OCI-M1 (cell line): ENCODE results near the gene CLIP1.
"Not testable (repeated sequence)": the region's sequence is repeated elsewhere in the genome, so short reads cannot be mapped to it uniquely, and the experiment has no call there.

Experiments used
- DNase-seq: peaks from one replicate; lab custom pipeline; 2025; lab: John Stamatoyannopoulos, UW

Gene CLIP1

DNA sequence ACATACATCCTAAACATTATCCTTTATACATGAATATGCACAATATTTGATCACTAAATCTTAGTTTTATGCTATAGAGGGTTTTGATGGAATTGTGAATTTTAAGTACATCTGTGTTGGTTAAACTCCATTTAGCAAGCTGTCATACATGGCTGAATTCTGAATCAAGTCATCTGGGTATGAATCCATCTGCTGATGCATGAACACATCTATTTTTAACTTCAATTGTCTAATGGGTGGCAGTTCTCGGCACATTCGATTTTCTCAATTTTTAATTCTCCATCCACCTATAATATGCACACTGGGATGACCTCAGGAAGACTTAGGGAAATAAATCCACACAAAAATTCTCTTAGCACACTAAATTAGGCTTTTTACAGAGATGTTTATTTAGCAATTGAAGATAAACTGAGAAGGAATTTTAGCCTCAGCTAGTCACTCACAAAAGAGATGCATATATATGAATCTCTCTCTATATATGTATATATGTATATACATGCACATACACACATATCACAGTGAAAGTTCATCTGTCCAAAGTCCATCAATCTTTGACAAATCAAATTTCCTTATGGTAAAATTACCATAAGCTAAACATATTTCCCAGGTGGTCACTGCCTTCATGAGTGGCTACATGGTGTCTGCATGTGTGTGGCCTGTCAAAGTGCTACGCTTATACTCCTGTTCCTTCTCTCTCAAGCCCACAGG, 111.7 kb downstream of the CLIP1 start:
- DNase-seq, result no peak

GRCh38 chr12:122309564-122310121, 112.8 kb downstream of the CLIP1 start:
- DNase-seq, result no peak

DNA sequence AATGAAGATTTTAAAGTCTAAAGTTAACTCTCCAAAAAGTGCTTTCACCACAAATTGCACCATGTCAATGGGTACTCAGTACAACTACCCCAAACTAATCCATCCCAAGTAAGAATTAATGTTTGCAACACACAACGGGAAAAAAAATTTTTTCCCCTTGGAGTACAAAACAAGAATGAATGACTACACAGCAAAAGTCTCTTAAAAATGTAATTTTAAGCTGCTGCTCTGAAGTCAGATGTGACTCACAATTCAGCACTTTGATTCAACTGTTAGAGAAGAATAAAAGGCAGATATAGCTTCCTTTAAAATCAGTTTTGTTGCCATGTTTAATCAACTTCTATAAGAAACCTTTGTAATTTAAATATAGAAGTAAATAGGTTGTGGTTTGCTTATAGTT, 113.7 kb downstream of the CLIP1 start:
- no peak for DNase-seq

DNA sequence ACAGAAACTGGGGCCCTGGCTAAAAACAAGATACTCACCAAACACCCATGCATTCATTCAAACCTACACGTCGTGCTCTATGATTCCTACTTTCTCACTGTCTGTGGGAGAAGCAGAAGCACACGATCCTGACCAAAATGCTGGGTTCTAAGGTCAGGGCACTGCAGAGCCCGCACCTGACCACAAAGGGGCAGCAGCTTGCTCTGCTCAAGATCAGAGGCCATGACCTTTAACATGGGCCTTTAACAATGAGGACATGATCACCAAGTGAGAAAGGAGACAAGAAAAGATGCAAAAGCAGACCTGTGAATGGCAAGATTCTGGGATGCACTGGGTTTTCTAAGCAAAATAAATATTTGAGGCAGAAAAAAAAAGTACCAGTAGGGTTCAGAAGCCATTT, 116.1 kb downstream of the CLIP1 start:
- peak; percentile 35 for DNase-seq

DNA sequence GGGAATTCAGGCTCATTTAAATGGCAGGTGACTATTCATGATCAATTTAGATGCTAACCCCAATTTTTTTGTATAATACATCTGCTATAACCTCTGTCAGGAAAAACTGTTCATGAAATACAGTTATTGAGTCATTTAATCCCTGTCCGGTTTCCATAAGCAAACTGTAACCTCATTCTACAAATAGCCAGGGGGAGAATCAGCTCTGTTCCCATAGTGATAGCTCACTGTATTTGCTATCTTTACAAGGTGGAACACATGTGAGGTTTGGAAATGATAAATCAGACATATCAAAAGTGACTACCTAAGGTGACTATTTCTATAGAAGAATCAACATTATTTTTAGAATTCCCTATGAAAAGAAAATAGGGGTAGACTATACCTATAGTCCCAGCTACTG, 117.5 kb downstream of the CLIP1 start:
- no peak for DNase-seq

DNA sequence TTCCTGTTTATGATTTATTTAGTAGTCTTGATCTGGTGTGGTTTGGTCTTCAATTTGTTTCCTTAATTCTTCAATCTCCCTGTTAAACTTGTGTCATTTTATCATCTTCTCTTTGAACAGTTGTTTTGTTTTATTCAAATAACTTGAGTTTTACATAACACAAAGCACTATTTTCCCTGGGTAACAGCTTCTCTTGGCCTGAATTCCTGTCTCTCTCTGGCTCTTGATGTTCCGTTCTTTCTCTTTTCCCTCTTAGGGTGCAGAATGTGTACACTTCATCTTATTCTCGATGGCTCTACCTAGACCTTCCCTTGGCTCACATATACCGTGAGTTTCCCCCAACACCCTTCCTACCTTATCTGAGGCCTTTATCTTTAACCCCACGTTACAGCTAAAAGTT, 119.4 kb downstream of the CLIP1 start:
- no peak for DNase-seq

DNA sequence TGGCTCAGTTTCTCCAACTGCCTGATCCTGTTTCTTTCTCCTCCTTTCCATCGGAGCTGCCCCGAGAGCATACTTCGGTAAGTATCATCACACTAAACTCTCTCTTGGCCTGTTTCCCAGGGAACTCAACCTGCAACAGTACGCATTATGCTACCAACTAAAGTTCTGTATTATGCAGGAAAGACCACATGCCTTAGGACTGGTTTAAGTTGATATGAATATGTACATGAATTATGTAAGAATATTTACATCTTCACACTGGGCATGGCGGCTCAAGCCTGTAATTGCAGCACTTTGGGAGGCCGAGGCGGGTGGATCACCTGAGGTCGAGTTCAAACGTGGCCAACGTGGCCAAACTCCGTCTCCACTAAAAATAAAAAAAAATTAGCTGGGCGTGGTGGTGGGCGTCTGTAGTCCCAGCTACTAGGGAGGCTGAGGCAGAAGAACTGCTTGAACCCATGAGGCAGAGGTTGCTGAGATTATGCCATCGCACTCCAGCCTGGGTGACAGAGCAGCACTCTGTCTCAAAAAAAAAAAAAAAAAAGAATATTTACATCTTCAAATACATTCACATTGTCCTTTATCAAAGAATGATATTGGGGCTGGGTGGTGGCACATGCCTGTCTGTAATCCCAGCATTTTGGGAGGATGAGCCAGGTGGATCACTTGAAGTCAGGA, 124.3 kb downstream of the CLIP1 start:
- DNase-seq, result no peak

- no peak for DNase-seq
Measured at GRCh38 chr12:122297494-122297893, 125.0 kb downstream of the CLIP1 start.

- no peak for DNase-seq
Measured at GRCh38 chr12:122295877-122296276, 126.6 kb downstream of the CLIP1 start.

GRCh38 chr12:122293081-122293480, 129.4 kb downstream of the CLIP1 start:
- DNase-seq, result no peak

GRCh38 chr12:122291431-122291830, 131.0 kb downstream of the CLIP1 start:
- DNase-seq, result no peak

- DNase-seq, result no peak
Measured at GRCh38 chr12:122283680-122284079, 138.8 kb downstream of the CLIP1 start.

DNA sequence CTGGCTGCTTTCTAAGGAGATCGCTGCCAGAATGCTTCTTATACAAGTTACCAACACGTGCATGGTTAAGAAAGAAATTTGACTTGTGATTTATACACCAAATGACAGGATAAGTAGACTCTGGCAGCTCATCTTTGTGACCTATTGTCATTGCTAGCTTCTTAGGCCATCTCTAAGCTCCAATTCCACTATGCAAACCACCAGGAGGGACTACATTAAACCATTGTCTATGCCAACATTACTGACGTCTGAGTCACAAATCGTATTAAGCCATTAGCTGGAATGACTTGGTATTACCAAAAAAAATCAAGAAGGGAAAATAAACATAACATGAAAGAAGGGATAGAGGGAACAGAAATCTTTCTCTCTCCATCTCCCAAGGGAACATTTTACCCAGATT, 140.4 kb downstream of the CLIP1 start:
- DNase-seq, result no peak

DNA sequence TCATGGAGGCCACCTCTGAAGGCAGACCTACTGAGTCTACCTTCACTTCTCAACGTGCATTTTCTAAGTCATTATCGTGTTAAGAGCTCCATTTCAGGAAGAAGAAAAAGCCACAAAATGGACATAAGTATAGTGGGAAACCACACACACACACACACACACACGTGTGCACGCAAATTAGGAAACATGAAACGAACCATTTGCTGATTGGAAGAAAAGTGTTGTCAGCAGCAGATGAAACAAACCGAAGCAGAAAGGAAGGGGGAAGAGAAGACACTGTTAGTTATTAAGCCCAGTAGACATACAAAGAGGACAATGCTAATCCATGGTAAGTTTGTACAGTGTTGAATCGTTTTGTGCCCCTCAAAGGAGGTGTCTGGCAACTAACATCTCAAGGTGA, 146.2 kb downstream of the CLIP1 start:
- peak; percentile 81 for DNase-seq

DNA sequence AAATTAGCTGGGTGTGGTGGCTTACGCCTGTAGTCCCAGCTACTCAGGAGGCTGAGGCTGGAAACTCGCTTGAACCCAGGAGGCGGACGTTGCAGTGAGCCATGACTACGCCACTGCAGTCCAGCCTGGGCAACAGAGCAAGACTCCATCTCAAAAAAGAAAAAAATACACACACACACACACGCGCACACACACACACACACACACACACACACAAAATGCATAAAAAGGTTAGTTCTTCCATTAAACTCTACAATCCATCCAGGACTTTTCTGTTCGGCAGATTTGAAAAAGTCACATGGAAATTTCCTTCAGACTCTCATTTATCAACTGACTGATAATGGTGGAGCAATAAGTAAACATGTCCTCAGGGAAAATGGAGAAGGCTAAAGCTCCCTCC, 147.0 kb downstream of the CLIP1 start:
- no peak for DNase-seq

GRCh38 chr12:122266230-122266901, 156.1 kb downstream of the CLIP1 start, which contains the start of gene VPS33A:
Gene VPS33A, minus strand, starts transcription at chr12:122266494. Its CDS starts 86 bp downstream, at chr12:122266408.
- peak; percentile 98 for DNase-seq

- no peak for DNase-seq
Measured at GRCh38 chr12:122265886-122266229, 156.6 kb downstream of the CLIP1 start.

- DNase-seq, result no peak
Measured at GRCh38 chr12:122265476-122265875, 157.0 kb downstream of the CLIP1 start.

GRCh38 chr12:122260735-122261134, 161.7 kb downstream of the CLIP1 start:
- not testable (repeated sequence) for DNase-seq

GRCh38 chr12:122258939-122259338, 163.5 kb downstream of the CLIP1 start:
- DNase-seq, result not testable (repeated sequence)

DNA sequence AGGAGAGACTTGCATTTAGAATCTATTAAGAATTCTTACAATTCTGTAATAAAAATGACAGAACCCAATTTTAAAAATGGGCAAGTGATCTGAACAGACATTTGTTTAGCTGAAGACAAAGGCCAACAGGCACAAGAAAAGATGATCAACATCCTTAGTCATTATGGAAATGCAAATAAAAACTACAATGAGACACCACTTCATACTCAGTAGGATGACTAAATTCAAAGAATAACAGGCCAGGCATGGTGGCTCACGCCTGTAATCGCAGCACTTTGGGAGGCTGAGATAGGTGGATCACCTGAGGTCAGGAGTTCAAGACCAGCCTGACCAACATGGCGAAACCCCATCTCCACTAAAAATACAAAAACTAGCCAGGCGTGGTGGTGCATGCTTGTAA, 164.0 kb downstream of the CLIP1 start:
- not testable (repeated sequence) for DNase-seq

- DNase-seq, result no peak
Measured at GRCh38 chr12:122250536-122250935, 171.9 kb downstream of the CLIP1 start.

DNA sequence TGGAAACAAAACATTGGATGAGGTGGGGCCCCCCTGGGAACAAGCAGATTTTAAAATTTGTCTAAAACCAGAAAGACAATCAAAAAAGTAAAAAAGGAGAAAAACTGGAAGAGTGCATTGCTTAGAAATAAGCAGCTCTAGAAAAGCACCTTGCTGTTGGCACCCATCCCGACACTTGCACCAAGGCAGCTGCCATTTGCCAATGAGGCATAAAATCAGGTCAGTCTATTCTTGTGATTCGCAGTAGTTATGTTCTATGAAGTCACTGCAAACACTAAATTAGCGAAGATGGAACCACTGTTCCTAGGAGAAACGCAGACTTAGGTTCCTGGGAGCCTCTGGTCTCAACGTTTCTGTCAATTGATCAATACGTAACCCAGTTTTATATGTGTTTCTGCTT, 172.4 kb downstream of the CLIP1 start:
- no peak for DNase-seq
